CD4-positive, alpha-beta memory T cell (primary cell): ENCODE results near the gene SCN7A. TPM values are rescaled to one million over a fixed set of nuclear protein-coding genes. Genes with fewer than 3 reads are reported as not detected.

ENCODE experiments used
- CTCF ChIA-PET: fragments of 350-600 bp; sonication (Branson Sonifier 250); formaldehyde crosslinking; loops from one replicate; lab custom pipeline; 2021; ENCODE audit warnings: inconsistent platforms; ENCODE audit not compliant: partially characterized antibody; lab: Charles Lee
- POLR2A ChIA-PET: fragments of 350-600 bp; sonication (Branson Sonifier 250); formaldehyde crosslinking; loops from one replicate; lab custom pipeline; 2021; ENCODE audit not compliant: partially characterized antibody; lab: Charles Lee
- DNase-seq, 5 donors: peaks; one replicate each; pipeline versions ENCODE4 v3.0.0 to v3.0.0-alpha.2; 2020 to 2022; ENCODE audit warnings: mixed read lengths in 1 of 5
- H3K27ac ChIP-seq: one replicate; pipeline ENCODE4 v1.7.0; 2013; ENCODE audit warnings: low read depth, low read length
- H3K27me3 ChIP-seq: 2 replicates; pipeline ENCODE4 v1.7.0; 2013; ENCODE audit warnings: mild to moderate bottlenecking, low read length, moderate library complexity; ENCODE audit not compliant: insufficient read depth
- H3K36me3 ChIP-seq: 2 replicates; pipeline ENCODE4 v1.7.0; 2013; ENCODE audit warnings: mild to moderate bottlenecking, low read length, moderate library complexity; ENCODE audit not compliant: insufficient read depth
- H3K4me1 ChIP-seq: 2 replicates; pipeline ENCODE4 v1.7.0; 2013; ENCODE audit warnings: mild to moderate bottlenecking, low read length, moderate library complexity; ENCODE audit not compliant: insufficient read depth
- H3K4me3 ChIP-seq, 2 donors: one replicate each; pipeline ENCODE4 v1.7.0; 2013; ENCODE audit warnings: low read length in 2 of 2, mild to moderate bottlenecking in 1 of 2
- H3K9me3 ChIP-seq, 2 donors: one replicate each; pipeline ENCODE4 v1.7.0; 2013; ENCODE audit warnings: low read length in 2 of 2, control low read depth in 1 of 2; ENCODE audit not compliant: control insufficient read depth in 1 of 2
- H3K27ac Mint-ChIP-seq, 7 donors: one replicate each; pipeline ENCODE4 v1.8.0; 2020 to 2021; ENCODE audit warnings: mixed read lengths in 7 of 7, mild to moderate bottlenecking in 6 of 7, inconsistent platforms in 3 of 7, moderate library complexity in 3 of 7
- H3K27me3 Mint-ChIP-seq, 2 donors: one replicate each; pipeline ENCODE4 v1.8.0; 2020 to 2021; ENCODE audit warnings: mixed read lengths in 2 of 2
- H3K36me3 Mint-ChIP-seq, 2 donors: one replicate each; pipeline ENCODE4 v1.8.0; 2020 to 2021; ENCODE audit warnings: mixed read lengths in 2 of 2, inconsistent platforms in 1 of 2, mild to moderate bottlenecking in 1 of 2
- H3K4me1 Mint-ChIP-seq, 4 donors: one replicate each; pipeline ENCODE4 v1.8.0; 2020 to 2021; ENCODE audit warnings: mixed read lengths in 4 of 4, mild to moderate bottlenecking in 1 of 4
- H3K4me3 Mint-ChIP-seq, 8 donors: one replicate each; pipeline ENCODE4 v1.8.0; 2020 to 2021; ENCODE audit warnings: mixed read lengths in 8 of 8, mild to moderate bottlenecking in 7 of 8, moderate library complexity in 6 of 8, inconsistent platforms in 3 of 8
- H3K9me3 Mint-ChIP-seq, 8 donors: one replicate each; pipeline ENCODE4 v1.8.0; 2020 to 2021; ENCODE audit warnings: mixed read lengths in 8 of 8, mild to moderate bottlenecking in 5 of 8, inconsistent platforms in 3 of 8, moderate library complexity in 1 of 8
- intact Hi-C: fragments of 100-400 bp; cut with micrococcal nuclease; formaldehyde crosslinking; loops from one replicate; pipeline ENCODE4 v1.15.1; 2023
- polyA plus RNA-seq, 2 donors: library from polyadenylated mRNA; unstranded; fragments of 300-500 nt; fragmentation: Illumina TruSeq; gene quantifications; one replicate each; pipeline ENCODE4 v1.2.3, GENCODE V29; 2021
- total RNA-seq, 2 experiments: library from RNA; stranded (reverse); gene quantifications; one replicate each; pipeline ENCODE4 v1.2.3, GENCODE V29; 2021

Gene SCN7A
- total and polyA plus RNA-seq, 4 experiments from 2014 or later, result not detected

DNA sequence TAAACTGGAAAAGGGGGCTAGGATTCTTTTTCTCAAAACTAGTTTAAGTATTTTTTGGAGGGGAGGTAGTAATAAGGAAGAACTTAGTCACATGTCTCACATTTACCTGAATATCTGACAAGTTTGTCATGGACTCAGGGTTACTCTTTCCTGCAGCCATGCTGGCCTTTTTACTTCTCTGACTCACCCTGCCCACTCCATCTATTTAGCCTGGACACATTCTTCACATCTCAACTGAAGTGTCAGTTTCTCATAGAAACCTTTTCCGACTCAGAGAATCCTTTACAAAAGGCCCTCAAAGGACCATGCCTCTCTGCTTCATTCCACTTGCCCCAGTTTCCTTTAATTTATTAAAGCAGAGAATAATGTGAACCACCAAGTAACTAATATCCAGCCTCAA lies 42.6 kb downstream of the SCN7A start:
- Histone ChIP-seq H3K27ac (no peak overlapping the region), H3K36me3 (no peaks in the 10 kb centered on the region), H3K4me1 (no peaks in the 10 kb centered on the region), H3K9me3 (no peaks in the 10 kb centered on the region), H3K4me3 (no peak overlapping the region), H3K27me3 (no peaks in the 10 kb centered on the region)
- Mint-ChIP-seq H3K4me3 (no peak overlapping the region), H3K36me3 (no peaks in the 10 kb centered on the region), H3K27ac (no peak overlapping the region), H3K4me1 (no peaks in the 10 kb centered on the region), H3K9me3 (peaks cover 0 to 5% (median 3%) of the 10 kb centered on the region in 8 donors), H3K27me3 (no peaks in the 10 kb centered on the region)
- CTCF ChIA-PET, result no interaction called here
- DNase-seq, result no peak
- POLR2A ChIA-PET, result no interaction called here
- intact Hi-C loops, result no loop called here

DNA sequence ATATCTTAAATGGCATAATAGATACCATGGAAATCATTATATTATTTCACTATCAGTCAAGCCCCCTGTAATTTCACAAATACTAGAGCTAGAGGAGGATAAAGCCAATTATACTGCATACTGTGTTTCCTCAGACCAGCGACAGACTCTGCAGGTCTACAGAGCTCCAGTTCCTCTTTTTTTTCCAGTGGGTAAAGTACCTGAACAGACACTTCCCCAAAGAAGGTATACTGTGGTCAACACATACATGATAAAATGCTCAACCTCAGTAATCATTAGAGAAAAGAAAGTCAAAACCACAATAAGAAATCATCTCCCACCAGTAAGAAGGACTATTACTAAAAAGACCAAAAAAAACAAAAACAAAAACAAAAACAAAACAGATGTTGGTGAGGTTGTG lies 44.6 kb downstream of the SCN7A start:
- Histone ChIP-seq H3K4me1 (no peaks in the 10 kb centered on the region), H3K9me3 (no peaks in the 10 kb centered on the region), H3K27ac (no peak overlapping the region), H3K4me3 (no peak overlapping the region), H3K36me3 (no peaks in the 10 kb centered on the region), H3K27me3 (no peaks in the 10 kb centered on the region)
- intact Hi-C loops, result no loop called here
- DNase-seq, result no peak
- ChIA-PET CTCF (no interaction called here), POLR2A (no interaction called here)
- Mint-ChIP-seq H3K27ac (no peak overlapping the region), H3K4me1 (no peaks in the 10 kb centered on the region), H3K4me3 (no peak overlapping the region), H3K9me3 (peaks cover 0 to 5% (median 2%) of the 10 kb centered on the region in 8 donors), H3K36me3 (no peaks in the 10 kb centered on the region), H3K27me3 (no peaks in the 10 kb centered on the region)

DNA sequence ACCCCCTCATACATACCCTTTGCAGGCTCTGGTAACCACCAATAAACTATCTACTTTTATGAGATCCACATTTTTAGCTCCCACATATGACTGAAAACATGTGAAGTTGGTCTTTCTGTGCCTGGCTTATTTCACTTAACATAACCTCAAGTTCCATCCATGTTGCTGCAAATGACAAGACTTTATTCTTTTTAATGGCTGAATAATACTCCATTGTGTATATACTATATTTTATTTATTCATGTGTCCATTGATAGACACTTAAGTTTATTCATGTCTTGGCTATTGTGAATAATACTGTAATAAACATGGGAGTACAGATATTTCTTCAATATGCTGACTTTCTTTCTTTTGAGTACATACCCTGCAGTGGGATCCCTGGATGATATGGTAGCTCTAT lies 45.9 kb downstream of the SCN7A start:
- H3K27ac Mint-ChIP-seq, result no peak overlapping the region
- H3K4me3 Mint-ChIP-seq, result no peak overlapping the region
- Histone ChIP-seq H3K4me3 (no peak overlapping the region), H3K27me3 (no peaks in the 10 kb centered on the region), H3K27ac (no peak overlapping the region), H3K9me3 (no peaks in the 10 kb centered on the region), H3K36me3 (no peaks in the 10 kb centered on the region), H3K4me1 (no peaks in the 10 kb centered on the region)
- no peaks in the 10 kb centered on the region for H3K27me3 Mint-ChIP-seq
- H3K9me3 Mint-ChIP-seq, result peaks cover 0 to 5% (median 2%) of the 10 kb centered on the region in 8 donors
- no peaks in the 10 kb centered on the region for H3K36me3 Mint-ChIP-seq
- DNase-seq, result no peak
- intact Hi-C loops, result no loop called here
- H3K4me1 Mint-ChIP-seq, result no peaks in the 10 kb centered on the region
- POLR2A ChIA-PET, result no interaction called here
- CTCF ChIA-PET, result no interaction called here

DNA sequence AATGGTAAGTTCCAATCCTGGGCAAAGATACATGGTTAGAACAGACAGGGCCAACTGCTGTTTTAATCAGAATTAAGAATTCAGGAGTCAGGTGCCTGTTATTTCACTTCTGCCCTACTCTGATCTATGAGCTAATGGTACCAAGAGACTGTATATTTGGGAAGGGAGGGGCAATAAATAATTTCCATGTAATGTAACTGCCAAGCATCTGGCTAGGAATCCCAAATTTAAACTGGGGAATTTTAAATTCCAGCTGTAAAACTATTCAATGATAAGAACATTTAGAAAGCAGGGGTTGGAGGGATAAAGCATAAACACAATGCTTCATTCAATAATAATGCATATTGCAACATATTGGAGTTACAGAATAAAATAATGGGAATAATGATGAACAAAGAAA lies 49.7 kb downstream of the SCN7A start:
- peaks cover 0 to 5% (median under 1%) of the 10 kb centered on the region in 8 donors for H3K9me3 Mint-ChIP-seq
- CTCF ChIA-PET, result no interaction called here

DNA sequence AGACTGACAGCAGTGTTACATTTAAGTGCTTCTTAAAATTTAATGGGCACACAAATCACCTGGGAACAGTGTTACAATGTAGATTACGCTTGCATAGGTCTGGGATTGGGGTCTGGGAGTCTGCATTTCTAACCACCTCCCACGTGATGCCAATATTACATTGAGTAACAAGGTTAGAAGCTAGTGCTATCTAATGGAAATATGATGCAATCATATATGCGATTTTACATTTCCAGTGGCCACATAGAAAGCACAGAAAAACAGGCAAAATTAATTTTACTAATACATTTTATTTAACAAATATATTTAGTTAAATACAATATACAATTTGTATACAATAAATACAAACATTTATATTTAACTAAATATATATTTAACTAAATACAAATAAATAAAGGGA lies 53.7 kb downstream of the SCN7A start:
- H3K9me3 ChIP-seq, result no peaks in the 10 kb centered on the region
- intact Hi-C loops, result no loop called here
- no peaks in the 10 kb centered on the region for H3K4me1 ChIP-seq
- Mint-ChIP-seq H3K36me3 (no peaks in the 10 kb centered on the region), H3K27ac (no peak overlapping the region), H3K4me3 (no peak overlapping the region), H3K4me1 (no peaks in the 10 kb centered on the region), H3K9me3 (peaks cover 0 to 5% (median 3%) of the 10 kb centered on the region in 8 donors), H3K27me3 (no peaks in the 10 kb centered on the region)
- ChIA-PET POLR2A (no interaction called here), CTCF (no interaction called here)
- no peaks in the 10 kb centered on the region for H3K27me3 ChIP-seq
- H3K36me3 ChIP-seq, result no peaks in the 10 kb centered on the region
- no peak overlapping the region for H3K4me3 ChIP-seq
- DNase-seq, result no peak
- H3K27ac ChIP-seq, result no peak overlapping the region

More for the DNA sequence above, 49.7 kb downstream of the SCN7A start:
- Mint-ChIP-seq H3K27ac (no peak overlapping the region), H3K36me3 (no peaks in the 10 kb centered on the region), H3K4me3 (no peak overlapping the region), H3K4me1 (no peaks in the 10 kb centered on the region), H3K27me3 (no peaks in the 10 kb centered on the region)
- H3K9me3 ChIP-seq, result no peaks in the 10 kb centered on the region
- H3K36me3 ChIP-seq, result no peaks in the 10 kb centered on the region
- POLR2A ChIA-PET, result no interaction called here
- H3K4me1 ChIP-seq, result no peaks in the 10 kb centered on the region
- H3K4me3 ChIP-seq, result no peak overlapping the region
- no peak for DNase-seq
- no peak overlapping the region for H3K27ac ChIP-seq
- no peaks in the 10 kb centered on the region for H3K27me3 ChIP-seq
- intact Hi-C loops, result no loop called here

DNA sequence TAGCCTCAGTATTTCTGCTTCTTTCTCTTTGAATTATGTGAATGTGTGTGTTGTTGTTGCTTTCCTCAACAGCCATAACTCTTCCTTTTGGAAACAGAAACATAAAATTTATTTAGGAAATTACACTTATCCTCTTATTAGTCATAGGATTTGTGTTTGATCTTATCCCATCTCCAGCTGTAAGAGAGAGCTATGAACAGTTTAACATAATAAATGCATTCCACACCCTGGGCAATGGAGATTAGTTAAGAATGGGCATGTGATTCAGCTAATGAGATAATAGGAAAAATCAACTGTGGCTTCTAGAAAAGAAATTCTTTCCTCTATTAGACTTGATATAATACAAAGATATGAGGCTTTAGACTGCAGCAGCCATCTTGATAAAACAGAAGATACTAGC lies 55.0 kb downstream of the SCN7A start:
- ChIA-PET CTCF (interaction anchor here (0.5 kb wide), 1 partner anchor 53 kb away, joined by 3 read pairs; no protein-coding TSS in a partner anchor), POLR2A (no interaction called here)
- Mint-ChIP-seq H3K4me3 (no peak overlapping the region), H3K36me3 (no peaks in the 10 kb centered on the region), H3K27me3 (no peaks in the 10 kb centered on the region), H3K9me3 (peaks cover 0 to 5% (median under 1%) of the 10 kb centered on the region in 8 donors), H3K27ac (no peak overlapping the region), H3K4me1 (no peaks in the 10 kb centered on the region)
- no peaks in the 10 kb centered on the region for H3K27me3 ChIP-seq
- H3K4me1 ChIP-seq, result no peaks in the 10 kb centered on the region
- H3K36me3 ChIP-seq, result no peaks in the 10 kb centered on the region
- intact Hi-C loops, result no loop called here
- H3K4me3 ChIP-seq, result no peak overlapping the region
- no peak for DNase-seq
- no peak overlapping the region for H3K27ac ChIP-seq
- H3K9me3 ChIP-seq, result no peaks in the 10 kb centered on the region

DNA sequence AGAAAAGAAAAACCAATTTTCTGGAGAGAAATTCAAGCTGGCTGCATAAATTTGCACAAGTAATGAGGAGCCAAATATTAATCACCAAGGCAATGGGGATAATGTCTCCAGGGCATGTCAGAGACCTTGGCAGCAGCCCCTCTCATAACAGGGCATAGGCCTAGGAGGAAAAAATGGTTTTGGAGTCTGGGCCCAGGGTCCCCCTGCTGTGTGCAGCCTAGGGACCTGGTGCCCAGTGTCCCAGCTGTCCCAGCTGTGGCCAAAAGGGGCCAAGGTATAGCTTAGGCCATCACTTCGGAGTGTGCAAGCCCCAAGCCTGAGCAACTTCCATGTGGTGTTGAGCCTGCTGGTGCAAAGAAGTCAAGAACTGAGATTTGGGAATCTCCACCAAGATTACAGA lies 57.1 kb downstream of the SCN7A start:
- H3K36me3 ChIP-seq, result no peaks in the 10 kb centered on the region
- CTCF ChIA-PET, result no interaction called here
- H3K9me3 Mint-ChIP-seq, result peaks cover 0 to 4% (median under 1%) of the 10 kb centered on the region in 8 donors
- H3K4me1 ChIP-seq, result no peaks in the 10 kb centered on the region
- H3K27me3 ChIP-seq, result no peaks in the 10 kb centered on the region
- DNase-seq, result no peak
- no peak overlapping the region for H3K4me3 ChIP-seq
- H3K27me3 Mint-ChIP-seq, result no peaks in the 10 kb centered on the region
- intact Hi-C loops, result no loop called here
- H3K36me3 Mint-ChIP-seq, result no peaks in the 10 kb centered on the region
- no peak overlapping the region for H3K4me3 Mint-ChIP-seq
- H3K4me1 Mint-ChIP-seq, result no peaks in the 10 kb centered on the region
- H3K27ac ChIP-seq, result no peak overlapping the region
- POLR2A ChIA-PET, result no interaction called here
- H3K27ac Mint-ChIP-seq, result no peak overlapping the region
- H3K9me3 ChIP-seq, result no peaks in the 10 kb centered on the region

DNA sequence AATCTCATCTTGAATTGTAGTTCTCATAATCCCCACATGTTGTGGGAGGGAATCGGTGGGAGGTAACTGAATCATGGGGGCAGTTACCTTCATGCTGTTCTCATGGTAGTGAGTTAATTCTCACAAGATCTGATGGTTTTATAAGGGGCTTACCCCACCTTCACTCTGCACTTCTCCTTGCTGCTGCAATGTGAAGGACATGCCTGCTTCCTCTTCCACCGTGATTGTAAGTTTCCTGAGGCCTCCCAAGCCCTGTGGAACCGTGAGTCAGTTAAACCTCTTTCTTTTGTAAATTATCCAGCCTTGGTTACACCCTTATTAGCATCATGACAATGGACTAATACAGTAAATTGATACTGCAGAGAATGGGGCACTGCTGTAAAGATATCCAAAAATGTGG lies 57.9 kb downstream of the SCN7A start:
- Mint-ChIP-seq H3K27me3 (no peaks in the 10 kb centered on the region), H3K27ac (no peak overlapping the region), H3K36me3 (no peaks in the 10 kb centered on the region), H3K4me3 (no peak overlapping the region), H3K4me1 (no peaks in the 10 kb centered on the region), H3K9me3 (peaks cover 0 to 4% (median 0%) of the 10 kb centered on the region in 8 donors)
- H3K27ac ChIP-seq, result no peak overlapping the region
- no peak overlapping the region for H3K4me3 ChIP-seq
- intact Hi-C loops, result no loop called here
- H3K9me3 ChIP-seq, result no peaks in the 10 kb centered on the region
- H3K36me3 ChIP-seq, result no peaks in the 10 kb centered on the region
- no peaks in the 10 kb centered on the region for H3K4me1 ChIP-seq
- no peak for DNase-seq
- ChIA-PET CTCF (no interaction called here), POLR2A (no interaction called here)
- no peaks in the 10 kb centered on the region for H3K27me3 ChIP-seq
